GM11168 (cell line): ENCODE measurements around the gene INSR.

ENCODE experiments used
- in situ Hi-C: fragments of 300-500 bp; cut with MboI; formaldehyde crosslinking; loops from one replicate; pipeline ENCODE4 v1.12.0; 2022; ENCODE audit warnings: low sequenced_read_pairs; ENCODE audit not compliant: unreplicated experiment

INSR gene

GRCh38 chr19:7297742-7298141, 3.5 kb upstream of the INSR start:
- in situ Hi-C loops = no loop called here

DNA sequence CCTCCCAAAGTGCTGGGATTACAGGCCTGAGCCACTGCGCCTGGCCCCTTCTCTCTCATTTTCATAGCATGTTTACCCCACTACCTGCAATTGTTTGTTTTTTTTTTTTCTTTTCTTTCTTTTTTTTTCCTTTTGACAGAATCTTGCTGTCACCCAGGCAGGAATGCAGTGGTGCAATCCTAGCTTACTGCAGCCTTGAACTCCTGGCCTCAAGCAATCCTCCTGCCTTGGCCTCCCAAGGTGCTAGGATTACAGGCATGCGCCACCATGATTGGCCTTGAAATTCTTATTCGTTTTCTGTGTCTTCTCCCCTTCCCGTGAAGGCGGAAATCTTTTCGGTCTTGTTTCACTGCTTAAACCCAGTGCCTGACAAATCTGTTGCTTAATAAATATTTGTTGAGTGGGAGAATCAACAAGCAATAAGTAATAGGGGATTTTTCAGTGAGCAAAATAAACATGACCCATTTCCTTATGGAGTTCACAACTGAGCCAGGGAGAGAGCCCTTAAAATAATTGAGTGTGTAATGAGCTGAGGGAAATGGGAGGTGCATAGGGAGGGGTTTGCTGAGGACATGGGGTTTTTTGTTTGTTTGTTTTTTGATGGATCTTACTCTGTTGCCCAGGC, 1.8 kb upstream of the INSR start:
- in situ Hi-C loops = no loop called here

- in situ Hi-C loops = loop anchor here (5.0 kb wide), 1 partner anchor 97 kb away; no protein-coding TSS in a partner anchor
Observed at GRCh38 chr19:7294558-7295212, 471 bp upstream of the INSR start.

- in situ Hi-C loops = loop anchor here (5.0 kb wide), 1 partner anchor 96 kb away; no protein-coding TSS in a partner anchor
Observed at GRCh38 chr19:7292950-7293761, 1.1 kb downstream of the INSR start.

DNA sequence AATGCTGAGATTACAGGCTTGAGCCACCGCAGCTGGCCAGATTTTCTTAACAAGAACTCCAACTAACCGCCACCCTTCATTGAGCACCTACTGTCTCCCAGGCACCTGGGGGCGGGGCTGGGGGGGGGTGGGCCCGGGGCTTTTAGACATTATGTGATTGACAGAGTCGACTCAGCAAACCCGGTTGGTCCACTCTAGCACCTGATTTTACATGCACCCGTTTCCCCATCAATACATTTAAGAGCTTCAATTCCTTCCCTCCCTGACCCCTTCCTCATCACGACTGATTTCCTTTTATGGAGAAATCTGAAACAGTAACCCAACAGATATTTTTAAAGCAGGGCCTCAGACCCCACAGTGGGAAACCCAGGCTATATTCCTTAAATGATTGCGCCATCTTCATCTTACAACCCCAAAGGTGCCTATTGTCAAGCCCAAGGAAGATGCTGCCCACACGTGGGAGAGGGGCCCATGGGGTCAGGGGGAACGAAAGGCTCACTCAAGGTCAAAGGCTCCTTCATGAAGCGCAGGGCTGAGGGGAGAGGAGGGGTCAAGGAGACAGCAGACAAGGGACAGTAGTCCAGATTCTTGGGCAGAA, 1.8 kb downstream of the INSR start:
- in situ Hi-C loops = loop anchor here (5.0 kb wide), 1 partner anchor 95 kb away; no protein-coding TSS in a partner anchor

DNA sequence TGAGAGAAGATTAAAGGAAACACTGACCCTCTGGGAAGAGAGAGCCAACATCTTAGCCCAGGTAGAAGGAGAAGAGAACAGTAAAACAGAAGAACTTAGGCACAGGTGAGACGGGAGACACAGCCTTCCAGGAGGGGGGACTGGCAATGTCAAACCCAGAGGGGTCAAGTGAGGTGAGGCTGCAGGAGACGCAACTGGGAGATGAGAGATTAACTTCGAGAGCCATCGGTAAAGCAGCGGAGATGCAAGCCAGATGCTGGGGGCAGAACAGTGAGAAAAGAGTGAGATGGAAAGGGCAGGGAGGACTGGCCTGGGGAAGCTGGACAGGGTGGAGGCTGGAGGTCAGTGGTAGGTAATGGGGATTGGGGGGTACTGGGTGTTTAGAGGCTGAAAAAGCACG, 5.2 kb downstream of the INSR start:
- in situ Hi-C loops = no loop called here

DNA sequence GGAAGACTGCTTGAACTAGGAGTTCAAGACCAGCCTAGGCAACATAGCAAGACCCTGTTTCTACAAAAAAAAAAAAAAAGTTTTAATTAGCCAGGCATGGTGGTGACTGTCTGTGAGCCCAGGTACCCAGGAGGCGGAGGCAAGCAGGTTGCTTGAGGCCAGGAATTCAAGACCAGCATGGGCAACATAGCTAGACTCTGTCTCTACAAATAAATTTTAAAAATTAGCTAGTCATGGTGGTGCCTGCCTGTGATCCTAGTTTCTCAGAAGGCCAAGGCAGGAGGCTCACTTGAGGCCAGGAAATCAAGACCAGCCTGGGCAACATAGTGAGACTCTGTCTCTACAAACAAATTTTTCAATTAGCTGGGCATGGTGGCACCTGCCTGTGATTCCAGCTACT, 6.1 kb downstream of the INSR start:
- in situ Hi-C loops = no loop called here

DNA sequence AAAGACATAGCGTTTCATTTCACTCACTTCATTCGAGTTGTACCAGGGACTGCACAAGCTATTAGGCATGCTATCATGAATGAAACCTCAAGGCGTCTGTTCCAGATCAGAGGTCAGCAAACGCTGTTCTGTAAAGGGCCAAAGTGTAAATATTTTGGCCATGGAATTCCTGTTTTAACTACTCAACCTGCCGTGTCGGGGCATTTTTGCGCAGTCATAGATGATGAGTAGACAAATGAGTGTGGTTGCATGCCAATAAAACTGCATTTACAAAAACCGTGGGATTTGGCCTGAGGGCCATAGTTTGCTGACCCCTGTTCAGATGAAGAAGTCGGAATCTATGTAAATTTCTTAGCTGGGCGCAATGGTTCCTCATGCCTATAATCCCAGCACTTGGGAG, 6.5 kb downstream of the INSR start:
- in situ Hi-C loops = no loop called here

DNA sequence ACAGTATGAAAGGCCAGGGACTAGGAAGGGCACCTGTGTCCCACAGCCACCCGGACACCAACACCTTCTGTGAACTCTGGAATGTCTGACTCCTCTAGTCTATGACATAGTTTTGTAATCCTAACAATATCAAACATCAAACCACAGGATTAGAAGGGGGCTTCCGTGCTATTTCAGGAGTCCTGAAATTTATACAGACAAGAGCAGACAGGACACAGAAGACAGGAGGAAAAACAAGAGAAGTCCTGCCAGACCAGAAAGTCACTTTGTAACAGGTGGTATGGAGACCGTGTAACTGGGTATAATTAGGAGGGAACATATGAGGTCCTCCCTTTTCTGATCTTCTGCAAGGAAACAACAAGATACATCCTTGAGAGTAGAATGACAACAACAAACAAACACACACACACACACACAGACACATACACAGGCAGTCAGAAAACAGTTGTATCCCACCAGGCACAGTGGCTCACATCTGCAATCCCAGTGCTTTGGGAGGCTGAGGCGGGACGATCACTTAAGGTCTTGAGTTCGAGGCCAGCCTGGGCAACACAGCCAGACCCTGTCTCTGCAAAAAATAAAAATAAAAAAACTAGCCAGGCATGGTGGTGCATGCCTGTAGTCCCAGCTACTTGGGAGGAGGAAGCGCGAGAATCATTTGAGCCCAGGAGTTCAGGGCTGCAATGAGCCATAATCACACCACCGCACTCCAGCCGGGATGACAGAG, 13.1 kb downstream of the INSR start:
- in situ Hi-C loops = no loop called here

GRCh38 chr19:7272856-7273578, 21.2 kb downstream of the INSR start:
- in situ Hi-C loops = no loop called here

GRCh38 chr19:7268705-7269098, 25.5 kb downstream of the INSR start:
- in situ Hi-C loops = no loop called here

- in situ Hi-C loops = no loop called here
Observed at GRCh38 chr19:7267792-7268704, 26.2 kb downstream of the INSR start.

DNA sequence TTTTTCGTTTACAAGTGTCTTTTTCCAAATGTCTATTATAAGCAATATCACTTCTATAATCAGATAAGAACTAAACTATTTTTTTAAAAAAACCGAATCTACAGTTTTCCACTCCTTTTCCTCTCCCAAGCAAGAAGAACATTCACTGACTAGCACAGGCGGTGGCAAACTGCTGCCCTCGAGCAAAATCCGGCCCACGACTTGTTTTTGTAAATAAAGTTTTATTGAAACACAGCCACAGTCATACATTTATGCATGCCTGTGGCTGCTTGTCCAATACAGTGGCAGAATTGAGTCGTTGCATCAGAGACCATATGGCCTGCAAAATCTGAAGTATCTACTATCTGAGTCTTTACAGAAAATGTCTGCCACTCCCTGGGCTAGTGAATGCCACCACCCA, 27.4 kb downstream of the INSR start:
- in situ Hi-C loops = no loop called here

DNA sequence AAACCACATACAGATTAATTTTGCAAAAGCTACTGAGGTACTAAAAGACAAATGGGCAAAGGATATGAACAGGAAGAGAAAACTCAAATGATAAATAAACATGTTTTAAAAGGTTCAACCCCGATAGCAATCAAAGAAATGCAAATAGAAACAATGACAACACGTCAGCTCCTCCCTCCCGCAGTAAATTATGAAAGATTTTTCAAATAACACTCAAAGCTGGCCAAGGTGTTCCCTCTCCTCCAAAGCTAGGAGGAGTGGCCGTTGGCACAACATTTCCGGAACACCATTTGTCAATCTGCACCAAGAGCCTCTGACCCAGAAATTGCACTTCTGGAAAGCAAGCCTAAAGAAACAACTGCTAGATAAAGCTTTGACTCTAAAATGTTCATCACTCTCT, 28.3 kb downstream of the INSR start:
- in situ Hi-C loops = no loop called here

DNA sequence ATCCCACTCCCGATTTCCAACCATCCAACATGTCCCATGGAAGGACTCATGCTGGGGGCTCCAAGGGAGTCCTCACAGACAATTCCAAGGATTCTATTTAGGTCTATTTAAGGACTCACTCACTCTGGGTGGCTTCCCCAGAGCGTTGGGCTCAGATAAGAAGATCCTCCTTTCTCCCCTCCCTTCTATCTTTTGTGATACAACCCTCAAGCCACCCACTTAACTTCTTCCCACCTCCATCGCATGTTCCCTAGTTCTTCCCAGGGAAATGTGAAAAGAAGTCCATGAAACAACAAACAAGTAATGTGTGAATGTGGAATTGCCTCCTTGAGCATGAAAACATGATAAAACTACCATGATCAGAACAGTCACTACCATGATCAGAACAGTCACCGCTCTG, 29.4 kb downstream of the INSR start:
- in situ Hi-C loops = no loop called here

DNA sequence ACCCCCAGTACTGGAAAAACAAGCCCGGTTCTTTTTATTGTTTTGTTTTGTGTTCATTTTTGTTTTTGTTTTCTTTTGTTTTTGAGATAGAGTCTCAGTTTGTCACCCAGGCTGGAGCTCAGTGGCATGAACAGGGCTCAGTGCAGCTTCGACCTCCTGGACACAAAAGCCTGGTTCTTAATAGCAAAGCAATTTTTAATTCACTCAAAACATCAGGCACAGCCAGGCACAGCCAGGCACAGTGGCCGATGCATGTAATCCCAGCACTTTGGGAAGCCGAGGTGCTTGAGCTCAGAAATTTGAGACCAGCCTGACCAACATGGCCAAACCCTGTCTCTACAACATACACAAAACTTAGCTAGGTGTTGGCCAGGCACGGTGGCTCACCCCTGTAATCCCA, 30.7 kb downstream of the INSR start:
- in situ Hi-C loops = no loop called here

- in situ Hi-C loops = no loop called here
Observed at GRCh38 chr19:7263066-7263465, 31.1 kb downstream of the INSR start.

- in situ Hi-C loops = no loop called here
Observed at GRCh38 chr19:7262470-7262869, 31.7 kb downstream of the INSR start.

DNA sequence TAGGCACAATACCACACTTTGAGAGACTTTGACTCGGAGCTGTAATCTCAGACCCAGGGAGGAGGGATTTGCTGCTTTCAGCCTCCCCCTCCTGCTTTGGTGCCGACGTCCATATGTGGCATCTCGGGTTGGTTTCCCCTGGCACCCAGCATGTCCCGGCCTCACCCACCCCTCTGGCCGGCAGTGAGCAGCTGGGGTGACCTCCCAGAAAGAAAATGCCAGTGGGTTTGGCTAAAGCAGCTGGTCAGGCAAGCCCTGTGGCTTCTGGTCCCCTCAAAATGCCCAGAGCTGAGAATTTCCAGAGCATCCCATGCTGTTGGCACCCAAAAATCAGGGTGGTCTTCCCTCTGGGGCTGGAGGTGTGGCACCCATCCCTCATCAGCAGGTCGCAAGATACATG, 34.1 kb downstream of the INSR start:
- in situ Hi-C loops = no loop called here
